GM12878 (cell line): ENCODE data around the gene GFOD2. TPM values are rescaled to one million over a fixed set of nuclear protein-coding genes. Genes with fewer than 3 reads are reported as not detected.
A peak's percentile ranks its signal among the peaks of the same experiment; 100 is the strongest.

ENCODE experiments used
- BCLAF1 ChIP-seq: fragments of 450-650 bp; IDR thresholded peaks from 2 replicates; pipeline ENCODE4 v1.6.1; 2017; ENCODE audit warnings: antibody characterized with exemption, mild to moderate bottlenecking, moderate library complexity
- CREB1 ChIP-seq: IDR thresholded peaks from 2 replicates; pipeline ENCODE4 v1.6.1; 2012; ENCODE audit warnings: low read depth, mild to moderate bottlenecking, inconsistent platforms
- CREM ChIP-seq: IDR thresholded peaks from 2 replicates; pipeline ENCODE4 v1.6.1; 2014; ENCODE audit warnings: antibody characterized with exemption, low read depth
- EED ChIP-seq: sonication (generic); IDR thresholded peaks from 2 replicates; pipeline ENCODE4 v1.6.1; 2016; ENCODE audit warnings: antibody characterized with exemption, low read depth
- ELK1 ChIP-seq: IDR thresholded peaks from 2 replicates; pipeline ENCODE4 v1.6.1; 2012; ENCODE audit warnings: low read depth, low read length, improper control_type of control experiment
- HSF1 ChIP-seq: fragments of 150-350 bp; IDR thresholded peaks from 2 replicates; pipeline ENCODE4 v1.6.1; 2014; ENCODE audit warnings: mild to moderate bottlenecking, low read depth, low read length
- NFYA ChIP-seq: IDR thresholded peaks from 2 replicates; pipeline ENCODE4 v1.6.1; 2011; ENCODE audit warnings: low read depth, mild to moderate bottlenecking, low read length, improper control_type of control experiment, borderline replicate concordance
- NFYB ChIP-seq: IDR thresholded peaks from 2 replicates; pipeline ENCODE4 v1.6.1; 2011; ENCODE audit warnings: low read depth, mild to moderate bottlenecking, low read length, improper control_type of control experiment, moderate library complexity; ENCODE audit not compliant: insufficient read depth
- NR2C1 ChIP-seq: fragments of 450-650 bp; IDR thresholded peaks from 2 replicates; pipeline ENCODE4 v1.6.1; 2017; ENCODE audit warnings: antibody characterized with exemption, mild to moderate bottlenecking, moderate library complexity
- POU2F2 ChIP-seq: IDR thresholded peaks from 3 replicates; pipeline ENCODE4 v1.6.1; 2011; ENCODE audit warnings: low read depth, mild to moderate bottlenecking, low read length, borderline replicate concordance
- SIN3A ChIP-seq: IDR thresholded peaks from 2 replicates; pipeline ENCODE4 v1.6.1; 2012; ENCODE audit warnings: low read depth, low read length, improper control_type of control experiment
- SREBF1 ChIP-seq: IDR thresholded peaks from 2 replicates; pipeline ENCODE4 v1.6.1; 2012; ENCODE audit warnings: mild to moderate bottlenecking, low read length
- TARDBP ChIP-seq: IDR thresholded peaks from 2 replicates; pipeline ENCODE4 v1.6.1; 2016; ENCODE audit warnings: borderline replicate concordance
- TCF12 ChIP-seq: IDR thresholded peaks from 2 replicates; pipeline ENCODE4 v1.6.1; 2011; ENCODE audit warnings: low read depth, mild to moderate bottlenecking, low read length
- ZNF207 ChIP-seq: fragments of 450-650 bp; IDR thresholded peaks from 2 replicates; pipeline ENCODE4 v1.6.1; 2014; ENCODE audit warnings: antibody characterized with exemption, mild to moderate bottlenecking, borderline replicate concordance
- polyA plus RNA-seq, 11 experiments: library from polyadenylated mRNA; depleted of rRNA in 4 of 11; unstranded in 6 of 11; stranded (reverse) in 5 of 11; fragments of >200 nt; fragmentation: Nextera tagmentation in 4 of 11; fragmentation: Illumina TruSeq in 1 of 11; extraction: Ambion mirVana in 4 of 11; extraction: Trizol in 1 of 11; gene quantifications; 1 replicate in 1 of 11; 2 replicates in 10 of 11; pipeline versions ENCODE4 v1.2.1 to v1.2.3, GENCODE V29; 2011 to 2016; ENCODE audit warnings: inconsistent platforms in 2 of 11, missing spikeins in 2 of 11, low read depth in 1 of 11
- total RNA-seq, 4 experiments: library from RNA; depleted of rRNA in 3 of 4; stranded (reverse); fragments of >200 nt in 3 of 4; fragmentation: Illumina TruSeq in 1 of 4; extraction: Trizol in 1 of 4; gene quantifications; 2 replicates each; pipeline versions ENCODE4 v1.2.1 to v1.2.3, GENCODE V29; 2013 to 2021
- TF ChIP-seq, protein P1 (sequence below): IDR thresholded peaks from 2 replicates; pipeline ENCODE4 v1.6.1; 2011; ENCODE audit warnings: mild to moderate bottlenecking, low read depth, low read length, moderate library complexity; ENCODE audit not compliant: insufficient replicate concordance
- TF ChIP-seq, protein P2 (sequence below): IDR thresholded peaks from 2 replicates; pipeline ENCODE4 v1.6.1; 2012; ENCODE audit warnings: mild to moderate bottlenecking, low read depth, low read length

The GFOD2 gene
- total and polyA plus RNA-seq, 10 of the 15 experiments (the other 5 are each of a cell fraction or from before 2014, with no cell fraction given), result 2.0 to 15.9 (median 12.0) TPM

GRCh38 chr16:67666559-67667452 lies 52.3 kb downstream of the GFOD2 start, which contains the start of the genes C16orf86 and ENKD1 (continued):
- TF ChIP-seq CREM (peak; percentile 52; the same call in 1 of the 2 replicates), NFYB (no peak), SREBF1 (peak; percentile 86), NR2C1 (peak; percentile 98), EED (no peak), HSF1 (no peak), POU2F2 (no peak), TARDBP (peak; percentile 59; the same call in 1 of the 2 replicates), ZNF207 (peak; percentile 60; the same call in 1 of the 2 replicates), BCLAF1 (no peak), NFYA (no peak), CREB1 (no peak), ELK1 (no peak), SIN3A (peak; percentile 83), TCF12 (no peak)
- TF ChIP-seq, protein P1, sequence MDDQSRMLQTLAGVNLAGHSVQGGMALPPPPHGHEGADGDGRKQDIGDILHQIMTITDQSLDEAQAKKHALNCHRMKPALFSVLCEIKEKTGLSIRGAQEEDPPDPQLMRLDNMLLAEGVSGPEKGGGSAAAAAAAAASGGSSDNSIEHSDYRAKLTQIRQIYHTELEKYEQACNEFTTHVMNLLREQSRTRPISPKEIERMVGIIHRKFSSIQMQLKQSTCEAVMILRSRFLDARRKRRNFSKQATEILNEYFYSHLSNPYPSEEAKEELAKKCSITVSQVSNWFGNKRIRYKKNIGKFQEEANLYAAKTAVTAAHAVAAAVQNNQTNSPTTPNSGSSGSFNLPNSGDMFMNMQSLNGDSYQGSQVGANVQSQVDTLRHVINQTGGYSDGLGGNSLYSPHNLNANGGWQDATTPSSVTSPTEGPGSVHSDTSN, result no peak
- TF ChIP-seq, protein P2, sequence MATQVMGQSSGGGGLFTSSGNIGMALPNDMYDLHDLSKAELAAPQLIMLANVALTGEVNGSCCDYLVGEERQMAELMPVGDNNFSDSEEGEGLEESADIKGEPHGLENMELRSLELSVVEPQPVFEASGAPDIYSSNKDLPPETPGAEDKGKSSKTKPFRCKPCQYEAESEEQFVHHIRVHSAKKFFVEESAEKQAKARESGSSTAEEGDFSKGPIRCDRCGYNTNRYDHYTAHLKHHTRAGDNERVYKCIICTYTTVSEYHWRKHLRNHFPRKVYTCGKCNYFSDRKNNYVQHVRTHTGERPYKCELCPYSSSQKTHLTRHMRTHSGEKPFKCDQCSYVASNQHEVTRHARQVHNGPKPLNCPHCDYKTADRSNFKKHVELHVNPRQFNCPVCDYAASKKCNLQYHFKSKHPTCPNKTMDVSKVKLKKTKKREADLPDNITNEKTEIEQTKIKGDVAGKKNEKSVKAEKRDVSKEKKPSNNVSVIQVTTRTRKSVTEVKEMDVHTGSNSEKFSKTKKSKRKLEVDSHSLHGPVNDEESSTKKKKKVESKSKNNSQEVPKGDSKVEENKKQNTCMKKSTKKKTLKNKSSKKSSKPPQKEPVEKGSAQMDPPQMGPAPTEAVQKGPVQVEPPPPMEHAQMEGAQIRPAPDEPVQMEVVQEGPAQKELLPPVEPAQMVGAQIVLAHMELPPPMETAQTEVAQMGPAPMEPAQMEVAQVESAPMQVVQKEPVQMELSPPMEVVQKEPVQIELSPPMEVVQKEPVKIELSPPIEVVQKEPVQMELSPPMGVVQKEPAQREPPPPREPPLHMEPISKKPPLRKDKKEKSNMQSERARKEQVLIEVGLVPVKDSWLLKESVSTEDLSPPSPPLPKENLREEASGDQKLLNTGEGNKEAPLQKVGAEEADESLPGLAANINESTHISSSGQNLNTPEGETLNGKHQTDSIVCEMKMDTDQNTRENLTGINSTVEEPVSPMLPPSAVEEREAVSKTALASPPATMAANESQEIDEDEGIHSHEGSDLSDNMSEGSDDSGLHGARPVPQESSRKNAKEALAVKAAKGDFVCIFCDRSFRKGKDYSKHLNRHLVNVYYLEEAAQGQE, result no peak
